Stimulated activated CD4-positive, alpha-beta T cell treated with anti-CD3 and anti-CD28 coated beads, TNF-alpha, amount 100 ng/mL, for 1 hour (primary cell): ENCODE results near the gene SELENOW.
"Not testable (repeated sequence)": the region's sequence is repeated elsewhere in the genome, so short reads cannot be mapped to it uniquely, and the experiment has no call there.

Experiments used
- DNase-seq, 3 donors: peaks; one replicate each; pipeline ENCODE4 v3.0.0-alpha.2; 2020; ENCODE audit warnings: low read depth in 3 of 3, low spot score in 1 of 3

The SELENOW gene

DNA sequence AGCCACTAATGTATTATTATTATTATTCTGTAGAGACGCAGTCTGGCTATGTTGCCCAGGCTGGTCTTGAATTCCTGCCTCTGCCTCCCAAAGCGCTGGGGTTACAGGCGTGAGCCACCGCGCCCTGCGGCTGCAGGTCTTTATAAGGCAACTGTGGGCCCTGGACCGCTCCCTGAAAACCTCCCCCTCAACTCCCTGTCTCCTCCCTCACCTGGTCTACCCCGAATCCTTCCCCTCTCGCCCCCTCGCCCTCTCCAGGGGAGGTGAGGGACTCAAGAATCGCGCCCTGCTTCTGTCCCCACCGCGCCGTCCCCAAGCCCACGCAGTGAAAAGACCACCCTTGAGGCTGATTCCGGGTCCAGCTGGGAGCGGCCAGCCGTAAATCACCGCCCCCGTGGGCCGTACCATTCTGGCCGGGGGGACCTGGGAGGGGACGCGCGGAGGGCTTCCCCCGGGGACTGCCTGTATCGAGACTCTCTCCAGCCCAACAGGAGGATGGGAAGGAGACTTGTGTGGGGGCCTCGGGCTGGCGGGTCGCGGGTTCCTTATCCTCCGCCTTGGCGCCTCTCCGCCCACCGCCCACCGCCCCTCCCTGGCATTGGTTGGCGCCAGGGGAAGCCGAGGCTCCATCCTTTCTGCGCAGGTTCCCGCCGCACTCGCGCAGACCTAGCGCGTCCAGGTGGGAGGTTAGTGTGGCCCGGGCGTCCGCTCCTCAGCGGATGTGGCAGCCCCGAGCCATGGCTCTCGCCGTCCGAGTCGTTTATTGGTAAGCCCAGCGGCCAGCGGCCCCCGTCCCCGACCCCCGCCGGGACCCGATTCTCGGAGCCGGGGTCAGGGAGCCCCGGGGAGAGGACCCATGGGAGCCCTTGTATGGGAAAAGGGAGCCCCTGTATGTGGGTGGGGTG lies at the start of gene SELENOW:
Gene SELENOW, plus strand, starts transcription at position 655 of the 905 bp plus-strand sequence. Its CDS starts 83 bp downstream, at position 738.
- DNase-seq: peak; percentile 36 to 72 (median 58)

DNA sequence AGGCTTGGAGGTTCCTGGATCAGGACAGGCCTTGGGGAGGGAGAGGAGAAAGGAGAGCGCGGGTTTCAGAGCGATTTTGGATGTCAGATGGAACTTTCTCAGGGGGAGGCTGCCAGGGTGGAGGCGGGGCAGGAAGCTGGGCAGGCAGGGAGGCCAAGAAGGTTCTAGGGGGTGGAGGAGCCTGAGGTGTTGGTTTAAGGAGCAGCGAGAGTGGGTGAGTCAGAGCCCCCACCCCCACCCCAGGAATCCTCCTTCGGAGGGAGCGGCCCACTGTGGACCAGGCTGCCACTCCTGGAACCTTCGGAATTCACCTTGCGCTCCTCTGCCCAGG lies 49.1 kb upstream of the SELENOW start:
- DNase-seq: no peak

DNA sequence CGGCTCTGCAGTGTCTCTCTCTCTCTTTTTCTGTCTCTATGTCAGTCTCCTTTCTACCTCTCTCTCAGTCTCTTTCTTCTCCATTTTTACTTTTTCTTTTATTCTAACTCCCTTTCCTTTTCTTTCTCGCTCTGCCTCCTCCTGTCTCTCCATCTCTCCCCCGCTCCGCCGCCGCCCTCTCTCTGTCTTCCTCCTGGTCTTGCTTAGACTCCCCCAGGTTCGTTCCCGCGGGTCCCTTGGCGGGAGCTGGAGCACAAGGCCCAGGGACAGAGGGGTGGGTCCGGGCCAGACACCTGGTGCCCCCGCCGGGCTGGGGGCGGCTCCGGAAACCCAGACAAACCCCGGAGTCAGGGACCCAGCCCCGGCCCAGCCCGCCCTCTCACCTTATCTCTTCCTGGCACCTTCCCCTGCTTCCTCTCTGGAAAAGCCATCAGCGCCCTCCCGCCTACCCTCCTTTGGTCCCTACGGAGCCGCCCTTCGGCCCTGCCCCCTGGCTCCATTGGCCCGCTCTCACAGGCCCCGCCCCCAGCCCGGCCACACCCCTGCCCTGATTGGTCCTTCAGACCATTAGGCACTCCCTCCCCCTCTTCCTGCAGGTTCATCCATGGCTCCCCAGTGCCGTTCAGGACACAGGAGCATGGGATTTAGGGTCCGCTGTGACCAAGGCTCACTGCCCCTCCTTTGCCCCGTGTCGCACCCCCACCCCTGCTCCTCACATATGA lies 48.5 kb upstream of the SELENOW start:
- peak in 1 of 3 donors; percentile 41 for DNase-seq

DNA sequence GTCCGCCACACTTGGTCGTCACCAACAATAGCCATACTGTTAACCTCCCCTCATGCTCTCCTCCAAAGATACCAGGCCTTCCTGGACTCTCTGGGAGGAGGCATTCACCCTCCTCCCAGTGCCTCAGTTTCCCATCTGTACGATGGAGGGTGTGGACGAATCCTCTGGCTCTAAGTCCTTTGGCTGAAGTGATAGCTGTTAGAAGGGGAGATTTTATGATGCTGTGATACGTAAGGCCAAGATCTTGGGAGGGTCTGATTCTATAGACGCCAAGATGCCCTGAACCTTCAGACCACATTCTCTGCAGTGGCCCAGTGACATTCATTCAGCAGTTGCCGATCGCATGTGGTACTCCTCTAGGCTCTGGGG lies 48.0 kb upstream of the SELENOW start:
- no peak for DNase-seq

DNA sequence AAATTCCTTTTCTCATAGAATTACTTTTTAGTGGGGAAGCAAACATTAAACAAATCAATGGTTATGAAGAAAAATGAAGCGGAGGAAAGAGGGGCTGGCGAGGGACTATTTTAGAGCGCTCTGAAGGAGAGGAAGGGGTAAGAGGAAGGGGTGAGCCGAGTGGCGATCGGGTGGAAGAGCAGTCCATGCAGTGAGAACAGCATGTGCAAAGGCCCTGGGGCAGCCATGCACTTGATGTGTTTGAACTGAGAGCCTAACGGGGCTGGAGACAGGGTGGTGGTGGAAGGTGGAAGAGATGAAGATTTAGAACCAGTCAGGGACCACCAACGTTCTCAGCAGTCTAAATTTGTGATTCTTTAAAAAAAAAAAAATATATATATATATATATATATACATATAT lies 47.6 kb upstream of the SELENOW start:
- DNase-seq: no peak

DNA sequence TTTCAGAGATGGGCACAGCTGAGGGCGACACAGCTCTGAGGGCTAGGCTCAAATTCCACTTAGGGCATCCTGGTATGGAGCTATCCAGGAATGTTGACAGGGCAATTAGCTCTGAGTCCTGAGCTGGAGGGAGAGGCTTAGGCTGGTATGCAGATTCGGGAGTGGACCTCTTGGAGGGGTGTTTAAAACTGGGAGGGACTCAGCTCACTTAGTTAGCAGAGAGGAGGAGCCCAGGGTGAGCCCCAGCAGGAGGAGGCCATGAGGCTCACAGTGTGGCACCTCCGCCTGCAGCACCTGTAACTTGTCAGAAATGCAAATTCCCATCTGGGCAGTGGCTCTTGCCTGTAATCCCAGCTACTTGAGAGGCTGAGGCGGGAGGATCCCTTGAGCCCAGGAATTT lies 43.4 kb upstream of the SELENOW start:
- no peak for DNase-seq

DNA sequence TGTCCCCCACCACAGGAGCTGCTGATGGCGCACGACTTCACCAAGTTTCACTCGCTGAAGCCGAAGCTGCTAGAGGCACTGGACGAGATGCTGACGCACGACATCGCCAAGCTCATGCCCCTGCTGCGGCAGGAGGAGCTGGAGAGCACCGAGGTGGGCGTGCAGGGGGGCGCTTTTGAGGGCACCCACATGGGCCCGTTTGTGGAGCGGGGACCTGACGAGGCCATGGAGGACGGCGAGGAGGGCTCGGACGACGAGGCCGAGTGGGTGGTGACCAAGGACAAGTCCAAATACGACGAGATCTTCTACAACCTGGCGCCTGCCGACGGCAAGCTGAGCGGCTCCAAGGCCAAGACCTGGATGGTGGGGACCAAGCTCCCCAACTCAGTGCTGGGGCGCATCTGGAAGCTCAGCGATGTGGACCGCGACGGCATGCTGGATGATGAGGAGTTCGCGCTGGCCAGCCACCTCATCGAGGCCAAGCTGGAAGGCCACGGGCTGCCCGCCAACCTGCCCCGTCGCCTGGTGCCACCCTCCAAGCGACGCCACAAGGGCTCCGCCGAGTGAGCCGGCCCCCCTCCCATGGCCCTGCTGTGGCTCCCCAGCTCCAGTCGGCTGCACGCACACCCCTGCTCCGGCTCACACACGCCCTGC lies 37.5 kb upstream of the SELENOW start:
- DNase-seq: no peak

DNA sequence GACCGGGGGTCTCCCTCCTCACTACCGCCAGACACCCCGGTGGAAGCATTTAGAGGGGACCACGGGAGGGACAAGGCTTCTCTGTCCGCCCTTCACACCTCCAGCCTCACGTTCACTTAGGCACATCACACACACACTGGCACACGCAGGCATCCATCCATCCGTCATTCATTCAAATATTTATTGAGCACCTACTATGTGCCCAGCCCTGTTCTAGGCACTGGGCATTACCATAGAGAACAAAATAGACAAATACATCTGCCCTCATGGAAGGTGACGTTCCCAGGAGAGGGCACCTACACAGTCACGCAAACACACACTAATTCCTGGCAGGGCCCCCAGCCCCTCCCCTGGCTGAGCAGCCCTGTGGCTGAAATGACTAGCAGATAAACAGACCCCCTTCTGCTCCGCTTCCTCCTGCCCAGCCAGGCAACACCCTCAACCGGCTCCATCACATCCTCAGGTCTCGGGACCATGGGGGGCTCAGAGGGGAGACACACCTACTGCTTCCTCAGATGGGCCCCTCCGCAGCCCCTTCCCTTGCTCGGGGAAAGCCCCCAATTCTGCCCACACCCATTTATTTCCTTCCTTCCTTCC lies 36.9 kb upstream of the SELENOW start:
- DNase-seq: no peak

DNA sequence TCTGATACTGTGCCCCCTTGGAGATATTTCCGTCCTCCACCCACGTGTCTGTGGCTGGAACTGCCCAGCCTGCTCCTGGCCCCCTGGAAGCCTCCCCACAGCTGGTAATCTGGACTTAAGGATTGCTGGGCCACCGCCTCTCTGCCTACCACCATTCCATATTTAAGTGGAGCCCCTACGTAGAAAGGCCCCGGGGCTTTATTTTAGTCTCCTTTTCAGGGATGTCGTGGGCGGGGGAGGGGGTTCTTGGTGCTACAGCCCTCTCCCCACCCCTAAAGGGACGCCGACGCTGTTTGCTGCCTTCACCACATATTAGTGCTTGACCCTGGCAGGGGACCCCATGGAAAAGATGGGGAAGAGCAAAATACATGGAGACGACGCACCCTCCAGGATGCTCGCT lies 35.9 kb upstream of the SELENOW start:
- DNase-seq: no peak

DNA sequence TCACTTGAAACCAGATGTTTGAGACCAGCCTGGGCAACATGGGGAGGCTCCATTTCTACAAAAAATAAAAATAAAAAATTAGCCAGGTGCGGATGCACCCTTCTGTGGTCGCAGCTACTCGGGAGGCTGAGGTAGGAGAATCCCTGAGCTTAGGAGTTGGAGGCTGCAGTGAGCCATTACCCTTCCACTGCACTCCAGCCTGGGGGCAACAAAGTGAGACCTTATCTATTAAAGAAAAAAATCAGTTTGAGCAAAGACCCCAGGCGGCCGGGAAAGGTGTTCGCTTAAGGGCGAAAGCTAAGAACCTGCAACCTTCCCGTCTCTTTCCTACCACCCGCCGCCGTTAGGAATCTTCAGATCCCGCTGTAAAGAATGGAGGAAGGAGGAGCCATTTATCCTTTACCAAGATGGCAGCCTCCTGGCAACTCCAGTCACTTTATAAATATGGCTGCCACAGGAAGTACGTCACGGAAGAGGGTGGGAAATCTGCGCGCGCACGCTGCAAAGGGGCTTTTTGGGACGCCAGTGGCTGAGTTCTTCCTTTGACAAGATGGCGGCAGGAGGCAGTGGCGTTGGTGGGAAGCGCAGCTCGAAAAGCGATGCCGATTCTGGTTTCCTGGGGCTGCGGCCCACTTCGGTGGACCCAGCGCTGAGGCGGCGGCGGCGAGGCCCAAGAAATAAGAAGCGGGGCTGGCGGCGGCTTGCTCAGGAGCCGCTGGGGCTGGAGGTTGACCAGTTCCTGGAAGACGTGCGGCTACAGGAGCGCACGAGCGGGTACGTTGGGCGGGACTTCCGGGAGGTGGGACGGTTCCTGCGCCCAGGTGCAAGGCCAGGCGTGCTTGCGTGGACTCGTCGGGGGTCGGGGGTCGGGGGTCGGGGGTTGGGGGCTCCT lies 33.2 kb upstream of the SELENOW start, which contains the start of gene NOP53:
Gene NOP53, plus strand, starts transcription at position 537 of the 892 bp plus-strand sequence. Its CDS starts 14 bp downstream, at position 551.
- peak; percentile 95 to 96 (median 95) for DNase-seq

DNA sequence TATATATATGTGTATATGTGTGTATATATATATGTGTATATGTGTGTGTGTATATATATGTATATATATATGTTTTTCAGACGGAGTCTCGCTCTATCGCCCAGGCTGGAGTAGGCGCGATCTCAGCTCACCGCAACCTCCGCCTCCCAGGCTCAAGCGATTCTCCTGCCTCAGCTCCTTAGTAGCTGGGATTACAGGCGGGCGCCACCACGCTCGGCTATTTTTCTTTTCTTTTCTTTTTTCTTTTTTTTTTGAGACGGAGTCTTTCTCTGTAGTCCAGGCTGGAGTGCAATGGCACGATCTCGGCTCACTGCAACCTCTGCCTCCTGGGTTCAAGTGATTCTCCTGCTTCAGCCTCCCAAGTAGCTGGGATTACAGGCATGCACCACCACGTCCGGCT lies 32.4 kb upstream of the SELENOW start:
- DNase-seq: not testable (repeated sequence)

DNA sequence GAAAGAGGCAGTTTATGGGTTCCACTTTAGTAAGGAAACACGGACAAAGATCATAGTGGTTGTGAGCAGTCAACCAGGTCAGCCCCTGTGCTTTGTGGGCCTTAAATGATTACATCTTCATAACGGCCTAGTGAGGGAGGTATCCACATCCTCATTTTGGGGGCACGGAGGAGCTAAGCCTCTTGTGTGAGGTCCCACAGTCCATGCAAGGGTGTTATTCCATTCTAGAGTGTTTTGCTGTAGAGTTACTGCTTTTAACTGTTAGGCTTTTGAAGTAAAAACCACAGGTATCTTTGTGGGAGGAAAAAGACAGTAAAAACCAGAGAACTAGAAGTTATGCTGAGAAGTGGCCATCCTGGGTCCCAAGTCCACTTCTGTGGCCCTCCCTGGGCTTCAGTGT lies 29.2 kb upstream of the SELENOW start:
- DNase-seq: no peak

DNA sequence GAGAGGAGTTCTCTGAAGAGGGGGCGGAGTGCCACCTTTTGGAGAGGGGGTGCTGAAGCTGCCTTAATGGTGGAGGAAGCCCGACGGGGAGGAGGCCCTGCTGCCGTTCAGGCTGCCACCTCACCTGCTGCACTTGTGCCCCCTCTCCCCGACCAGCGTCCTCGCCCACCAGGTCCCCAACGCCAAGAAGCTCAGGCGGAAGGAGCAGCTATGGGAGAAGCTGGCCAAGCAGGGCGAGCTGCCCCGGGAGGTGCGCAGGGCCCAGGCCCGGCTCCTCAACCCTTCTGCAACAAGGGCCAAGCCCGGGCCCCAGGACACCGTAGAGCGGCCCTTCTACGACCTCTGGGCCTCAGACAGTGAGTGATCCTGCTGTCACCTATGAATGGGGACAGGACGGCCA lies 27.8 kb upstream of the SELENOW start:
- no peak for DNase-seq

DNA sequence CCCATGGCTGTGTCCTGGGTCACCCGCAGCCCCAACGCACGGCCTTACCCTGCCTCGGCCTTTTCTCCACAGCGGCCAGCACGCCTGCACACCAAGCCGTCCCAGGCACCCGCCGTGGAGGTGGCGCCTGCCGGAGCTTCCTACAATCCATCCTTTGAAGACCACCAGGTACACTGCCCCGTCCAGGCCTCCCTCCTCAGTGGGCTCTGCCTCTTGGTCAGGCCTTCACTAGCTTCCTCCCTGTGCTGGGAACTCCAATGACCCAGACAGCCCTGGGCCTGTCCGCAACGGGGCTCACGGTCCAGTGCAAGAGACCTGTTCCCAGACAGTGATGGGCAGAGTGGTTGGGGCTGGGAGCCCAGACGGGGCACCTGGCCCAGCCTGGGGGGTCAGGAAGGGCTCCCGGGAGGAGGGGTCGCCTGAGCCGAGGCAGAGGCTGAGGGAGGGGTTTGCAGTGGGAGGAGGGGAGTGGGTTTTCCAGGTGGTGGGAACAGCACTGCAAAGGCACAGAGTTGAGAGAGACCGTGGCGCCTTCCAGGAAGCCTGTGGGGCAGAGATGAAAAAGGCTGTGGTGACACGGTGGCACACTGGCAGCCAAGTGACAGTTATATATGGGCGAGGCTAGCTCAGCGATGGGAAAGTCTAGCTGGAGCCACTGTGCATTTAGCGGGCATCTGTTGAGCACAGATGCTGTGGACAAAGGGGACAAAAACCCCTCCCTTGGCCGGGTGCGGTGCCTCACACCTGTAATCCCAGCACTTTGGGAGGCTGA lies 25.9 kb upstream of the SELENOW start:
- no peak for DNase-seq

DNA sequence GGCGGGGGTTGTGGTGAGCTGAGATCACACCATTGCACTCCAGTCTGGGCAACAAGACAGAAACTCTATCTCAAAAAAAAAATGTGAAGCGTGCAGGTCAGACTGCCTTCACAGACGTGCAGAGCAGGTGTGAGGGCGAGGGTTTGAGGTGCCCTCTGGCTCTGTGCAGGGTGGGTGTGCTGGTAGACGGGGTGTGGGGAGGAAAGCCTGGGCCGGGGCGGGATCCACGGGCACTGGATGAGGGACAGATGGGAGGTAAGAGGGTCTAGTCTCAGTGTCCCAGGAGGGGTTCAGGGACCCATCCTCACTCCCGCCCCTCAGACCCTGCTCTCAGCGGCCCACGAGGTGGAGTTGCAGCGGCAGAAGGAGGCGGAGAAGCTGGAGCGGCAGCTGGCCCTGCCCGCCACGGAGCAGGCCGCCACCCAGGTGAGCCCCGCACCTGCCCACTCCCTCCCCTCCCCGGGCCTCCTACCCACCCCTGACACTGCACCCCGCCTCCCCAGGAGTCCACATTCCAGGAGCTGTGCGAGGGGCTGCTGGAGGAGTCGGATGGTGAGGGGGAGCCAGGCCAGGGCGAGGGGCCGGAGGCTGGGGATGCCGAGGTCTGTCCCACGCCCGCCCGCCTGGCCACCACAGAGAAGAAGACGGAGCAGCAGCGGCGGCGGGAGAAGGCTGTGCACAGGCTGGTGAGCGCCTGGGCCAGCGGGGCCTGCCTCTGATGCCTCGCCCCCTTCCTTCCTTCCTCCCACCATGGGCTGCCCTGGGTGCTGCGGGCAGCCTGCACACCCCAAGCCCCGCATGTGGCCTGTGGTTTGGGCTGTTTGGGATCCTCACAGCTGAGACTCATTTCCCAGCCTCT lies 24.1 kb upstream of the SELENOW start:
- no peak for DNase-seq

DNA sequence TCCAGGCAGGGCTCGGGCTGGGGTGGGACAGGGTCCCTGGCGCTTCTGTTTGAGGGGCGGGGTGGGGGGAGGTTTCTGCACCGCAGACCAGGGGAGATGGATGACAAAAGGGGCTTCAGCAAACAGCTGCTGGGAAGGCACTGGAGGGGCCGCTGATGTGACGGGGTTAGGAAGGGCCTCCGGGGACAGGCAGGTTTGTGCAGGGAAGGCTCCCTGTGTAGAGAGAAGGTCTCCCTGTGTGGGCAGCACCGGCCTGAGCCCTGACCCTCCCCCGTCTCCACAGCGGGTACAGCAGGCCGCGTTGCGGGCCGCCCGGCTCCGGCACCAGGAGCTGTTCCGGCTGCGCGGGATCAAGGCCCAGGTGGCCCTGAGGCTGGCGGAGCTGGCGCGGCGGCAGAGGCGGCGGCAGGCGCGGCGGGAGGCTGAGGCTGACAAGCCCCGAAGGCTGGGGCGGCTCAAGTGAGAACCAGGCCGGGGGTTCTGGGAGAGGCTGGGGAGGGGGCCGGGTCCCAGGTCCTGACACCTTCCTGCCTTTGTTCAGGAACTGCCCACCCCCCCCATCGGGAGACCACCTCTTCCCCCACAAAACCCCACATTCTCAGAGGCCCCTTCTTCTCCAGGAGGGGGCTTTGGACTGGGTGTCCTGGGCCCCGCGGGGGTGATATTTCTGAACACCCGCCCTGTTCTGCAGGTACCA lies 23.3 kb upstream of the SELENOW start:
- DNase-seq: no peak

DNA sequence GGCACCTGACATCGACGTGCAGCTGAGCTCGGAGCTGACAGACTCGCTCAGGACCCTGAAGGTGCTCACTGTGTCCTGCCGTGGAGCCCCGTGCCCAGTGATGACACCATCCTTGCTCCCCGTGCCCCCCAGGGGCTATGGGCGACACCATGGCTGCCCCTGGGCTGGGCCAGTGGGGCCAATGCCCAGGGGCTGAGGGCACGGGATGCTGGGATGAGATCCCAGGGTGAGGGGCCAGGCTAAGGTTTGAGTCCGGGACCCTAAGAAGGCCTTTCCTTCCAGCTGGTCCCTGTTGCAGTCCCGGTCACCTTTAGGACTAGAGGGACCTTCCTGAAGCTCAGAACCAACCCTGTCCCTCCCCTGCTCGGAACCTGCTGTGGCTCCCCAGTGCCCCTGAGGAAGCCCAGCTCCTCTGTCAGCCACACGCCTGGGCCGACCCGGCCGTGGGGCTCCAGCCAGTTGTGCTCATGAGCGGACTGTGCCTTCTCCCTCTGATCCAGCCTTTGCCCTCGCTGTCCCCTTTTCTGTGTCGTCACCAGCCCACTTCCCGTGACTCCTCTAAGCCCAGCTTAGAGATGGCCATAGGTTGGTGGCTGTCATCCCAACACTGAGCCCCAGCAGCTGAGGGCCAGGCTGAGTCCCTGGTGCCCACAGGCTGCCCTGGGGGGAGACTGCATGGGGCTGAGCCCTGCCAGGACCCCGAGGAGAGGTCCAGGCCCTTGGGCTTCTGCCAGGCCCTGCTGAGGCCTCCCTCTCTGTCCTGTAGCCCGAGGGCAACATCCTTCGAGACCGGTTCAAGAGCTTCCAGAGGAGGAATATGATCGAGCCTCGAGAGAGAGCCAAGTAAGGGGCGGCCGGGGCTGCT lies 22.5 kb upstream of the SELENOW start:
- DNase-seq: no peak
